Neural cell (in vitro differentiated cells): ENCODE measurements around the gene LRRC52.

Experiments used
- EP300 ChIP-seq: fragments of 450-650 bp; conservative IDR thresholded peaks from 2 replicates; pipeline ENCODE4 v1.6.1; 2014; ENCODE audit warnings: antibody characterized with exemption, mild to moderate bottlenecking, moderate library complexity; ENCODE audit not compliant: poor library complexity, severe bottlenecking
- EZH2 ChIP-seq: fragments of 200-600, 300-800 bp; shearing (Covaris generic), sonication (generic); IDR thresholded peaks from 2 replicates; pipeline ENCODE4 v1.6.1; 2014; ENCODE audit warnings: antibody characterized with exemption, low read length, borderline replicate concordance, mild to moderate bottlenecking; ENCODE audit not compliant: insufficient read depth, poor library complexity, severe bottlenecking
- MXI1 ChIP-seq: fragments of 450-650 bp; conservative IDR thresholded peaks from 2 replicates; pipeline ENCODE4 v1.6.1; 2014; ENCODE audit warnings: antibody characterized with exemption, mild to moderate bottlenecking; ENCODE audit not compliant: poor library complexity, severe bottlenecking
- POLR2AphosphoS5 ChIP-seq: IDR thresholded peaks from 2 replicates; pipeline ENCODE4 v1.6.1; 2012
- REST ChIP-seq: IDR thresholded peaks from 2 replicates; pipeline ENCODE4 v1.6.1; 2012; ENCODE audit warnings: borderline replicate concordance
- SMC3 ChIP-seq: fragments of 450-650 bp; conservative IDR thresholded peaks from 2 replicates; pipeline ENCODE4 v1.6.1; 2014; ENCODE audit warnings: antibody characterized with exemption, mild to moderate bottlenecking, moderate library complexity; ENCODE audit not compliant: poor library complexity
- TAF1 ChIP-seq: IDR thresholded peaks from 2 replicates; pipeline ENCODE4 v1.6.1; 2012; ENCODE audit warnings: low read depth
- TF ChIP-seq, protein P1 (sequence below): fragments of 450-650 bp; IDR thresholded peaks from 2 replicates; pipeline ENCODE4 v1.5.1; 2014; ENCODE audit warnings: antibody characterized with exemption, mild to moderate bottlenecking, moderate library complexity; ENCODE audit not compliant: poor library complexity, severe bottlenecking

GRCh38 chr1:165532053-165532452 lies 11.7 kb upstream of the LRRC52 start:
- no peak for TF ChIP-seq REST
- TF ChIP-seq SMC3: no peak
- TF ChIP-seq, protein P1, sequence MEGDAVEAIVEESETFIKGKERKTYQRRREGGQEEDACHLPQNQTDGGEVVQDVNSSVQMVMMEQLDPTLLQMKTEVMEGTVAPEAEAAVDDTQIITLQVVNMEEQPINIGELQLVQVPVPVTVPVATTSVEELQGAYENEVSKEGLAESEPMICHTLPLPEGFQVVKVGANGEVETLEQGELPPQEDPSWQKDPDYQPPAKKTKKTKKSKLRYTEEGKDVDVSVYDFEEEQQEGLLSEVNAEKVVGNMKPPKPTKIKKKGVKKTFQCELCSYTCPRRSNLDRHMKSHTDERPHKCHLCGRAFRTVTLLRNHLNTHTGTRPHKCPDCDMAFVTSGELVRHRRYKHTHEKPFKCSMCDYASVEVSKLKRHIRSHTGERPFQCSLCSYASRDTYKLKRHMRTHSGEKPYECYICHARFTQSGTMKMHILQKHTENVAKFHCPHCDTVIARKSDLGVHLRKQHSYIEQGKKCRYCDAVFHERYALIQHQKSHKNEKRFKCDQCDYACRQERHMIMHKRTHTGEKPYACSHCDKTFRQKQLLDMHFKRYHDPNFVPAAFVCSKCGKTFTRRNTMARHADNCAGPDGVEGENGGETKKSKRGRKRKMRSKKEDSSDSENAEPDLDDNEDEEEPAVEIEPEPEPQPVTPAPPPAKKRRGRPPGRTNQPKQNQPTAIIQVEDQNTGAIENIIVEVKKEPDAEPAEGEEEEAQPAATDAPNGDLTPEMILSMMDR: no peak
- no peak for TF ChIP-seq EP300
- no peak for TF ChIP-seq EZH2
- no peak for TF ChIP-seq MXI1
- TF ChIP-seq POLR2AphosphoS5: no peak
- no peak for TF ChIP-seq TAF1
